ENCODE measurements around the gene PRDM15.

GRCh38 chr21:41776778-41777177, 102.4 kb downstream of the PRDM15 start:
- TF ChIP-seq CTCF (IDR thresholded peaks at IDR 0.05) (no peak), POLR2A (IDR thresholded peaks at IDR 0.05) (no peak)
